Progenitor cell of endocrine pancreas (in vitro differentiated cells): ENCODE data around the gene PHACTR1. TPM values are rescaled to one million over a fixed set of nuclear protein-coding genes. Genes with fewer than 3 reads are reported as not detected.

Experiments used
- DNase-seq: peaks from one replicate; pipeline ENCODE4 v3.0.0; 2021; ENCODE audit warnings: low spot score; ENCODE audit not compliant: unreplicated experiment
- H3K27ac Mint-ChIP-seq: 2 replicates; pipeline ENCODE4 v1.8.0; 2021; ENCODE audit warnings: mild to moderate bottlenecking, moderate library complexity, mixed read lengths
- H3K27me3 Mint-ChIP-seq: 2 replicates; pipeline ENCODE4 v1.8.0; 2021; ENCODE audit warnings: mixed read lengths
- H3K36me3 Mint-ChIP-seq: 2 replicates; pipeline ENCODE4 v1.8.0; 2022; ENCODE audit warnings: mixed read lengths; ENCODE audit not compliant: insufficient read depth
- H3K4me1 Mint-ChIP-seq: 2 replicates; pipeline ENCODE4 v1.8.0; 2021; ENCODE audit warnings: low read depth, mixed read lengths
- H3K4me3 Mint-ChIP-seq: 2 replicates; pipeline ENCODE4 v1.8.0; 2021; ENCODE audit warnings: low read depth, mild to moderate bottlenecking, moderate library complexity, mixed read lengths
- H3K9me3 Mint-ChIP-seq: 2 replicates; pipeline ENCODE4 v1.8.0; 2021; ENCODE audit warnings: low read depth, mixed read lengths
- total RNA-seq: library from RNA; stranded (reverse); gene quantifications from 2 replicates; pipeline ENCODE4 v1.2.1, GENCODE V29; 2021
- TF ChIP-seq, protein P1 (sequence below): fragments of 200-600 bp; sonication (generic); IDR thresholded peaks from one replicate; pipeline ENCODE4 v1.5.0; 2021; ENCODE audit warnings: antibody characterized with exemption, mild to moderate bottlenecking; ENCODE audit not compliant: unreplicated experiment

The PHACTR1 gene
- total RNA-seq, 1 donor from 2014 or later: 8.6 TPM

GRCh38 chr6:13048113-13048512 is 331.5 kb downstream of the PHACTR1 start:
- Mint-ChIP-seq H3K27me3 (peaks cover 11% of the 10 kb centered on the region), H3K9me3 (no peaks in the 10 kb centered on the region), H3K4me1 (no peaks in the 10 kb centered on the region), H3K4me3 (no peak overlapping the region), H3K27ac (no peak overlapping the region), H3K36me3 (no peaks in the 10 kb centered on the region)
- no peak for DNase-seq
- TF ChIP-seq, protein P1, sequence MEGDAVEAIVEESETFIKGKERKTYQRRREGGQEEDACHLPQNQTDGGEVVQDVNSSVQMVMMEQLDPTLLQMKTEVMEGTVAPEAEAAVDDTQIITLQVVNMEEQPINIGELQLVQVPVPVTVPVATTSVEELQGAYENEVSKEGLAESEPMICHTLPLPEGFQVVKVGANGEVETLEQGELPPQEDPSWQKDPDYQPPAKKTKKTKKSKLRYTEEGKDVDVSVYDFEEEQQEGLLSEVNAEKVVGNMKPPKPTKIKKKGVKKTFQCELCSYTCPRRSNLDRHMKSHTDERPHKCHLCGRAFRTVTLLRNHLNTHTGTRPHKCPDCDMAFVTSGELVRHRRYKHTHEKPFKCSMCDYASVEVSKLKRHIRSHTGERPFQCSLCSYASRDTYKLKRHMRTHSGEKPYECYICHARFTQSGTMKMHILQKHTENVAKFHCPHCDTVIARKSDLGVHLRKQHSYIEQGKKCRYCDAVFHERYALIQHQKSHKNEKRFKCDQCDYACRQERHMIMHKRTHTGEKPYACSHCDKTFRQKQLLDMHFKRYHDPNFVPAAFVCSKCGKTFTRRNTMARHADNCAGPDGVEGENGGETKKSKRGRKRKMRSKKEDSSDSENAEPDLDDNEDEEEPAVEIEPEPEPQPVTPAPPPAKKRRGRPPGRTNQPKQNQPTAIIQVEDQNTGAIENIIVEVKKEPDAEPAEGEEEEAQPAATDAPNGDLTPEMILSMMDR: no peak

- TF ChIP-seq, protein P1: no peak
- peaks cover under 1% of the 10 kb centered on the region for H3K36me3 Mint-ChIP-seq
- H3K4me1 Mint-ChIP-seq: no peaks in the 10 kb centered on the region
- no peak overlapping the region for H3K4me3 Mint-ChIP-seq
- no peak for DNase-seq
- H3K27me3 Mint-ChIP-seq: peaks cover 11% of the 10 kb centered on the region
- H3K27ac Mint-ChIP-seq: no peak overlapping the region
- H3K9me3 Mint-ChIP-seq: no peaks in the 10 kb centered on the region
Observed at GRCh38 chr6:13049666-13050254, 333.2 kb downstream of the PHACTR1 start.

- TF ChIP-seq, protein P1: no peak
- H3K36me3 Mint-ChIP-seq: peaks cover 2% of the 10 kb centered on the region
- peaks cover 5% of the 10 kb centered on the region for H3K4me1 Mint-ChIP-seq
- H3K9me3 Mint-ChIP-seq: no peaks in the 10 kb centered on the region
- H3K27ac Mint-ChIP-seq: no peak overlapping the region
- no peak overlapping the region for H3K4me3 Mint-ChIP-seq
- peaks cover 11% of the 10 kb centered on the region for H3K27me3 Mint-ChIP-seq
- DNase-seq: no peak
Observed at GRCh38 chr6:13053006-13053461, 336.5 kb downstream of the PHACTR1 start.

GRCh38 chr6:13058051-13058450 is 341.5 kb downstream of the PHACTR1 start:
- Mint-ChIP-seq H3K9me3 (no peaks in the 10 kb centered on the region), H3K36me3 (peaks cover 2% of the 10 kb centered on the region), H3K27ac (no peak overlapping the region), H3K27me3 (no peaks in the 10 kb centered on the region), H3K4me3 (no peak overlapping the region), H3K4me1 (peaks cover 5% of the 10 kb centered on the region)
- no peak for DNase-seq
- TF ChIP-seq, protein P1: no peak

- Mint-ChIP-seq H3K4me3 (no peak overlapping the region), H3K27me3 (no peaks in the 10 kb centered on the region), H3K4me1 (peaks cover 5% of the 10 kb centered on the region), H3K27ac (no peak overlapping the region), H3K36me3 (peaks cover 2% of the 10 kb centered on the region), H3K9me3 (no peaks in the 10 kb centered on the region)
- TF ChIP-seq, protein P1: no peak
- DNase-seq: no peak
Observed at GRCh38 chr6:13059026-13059425, 342.5 kb downstream of the PHACTR1 start.
